ENCODE data around the gene KCNIP3. TPM values are rescaled to one million over a fixed set of nuclear protein-coding genes. Genes with fewer than 3 reads are reported as not detected.
A peak's percentile ranks its signal among the peaks of the same experiment; 100 is the strongest.

The KCNIP3 gene
- total and polyA plus RNA-seq, 4 donors = 1.8 to 2.7 (median 2.1) TPM

DNA sequence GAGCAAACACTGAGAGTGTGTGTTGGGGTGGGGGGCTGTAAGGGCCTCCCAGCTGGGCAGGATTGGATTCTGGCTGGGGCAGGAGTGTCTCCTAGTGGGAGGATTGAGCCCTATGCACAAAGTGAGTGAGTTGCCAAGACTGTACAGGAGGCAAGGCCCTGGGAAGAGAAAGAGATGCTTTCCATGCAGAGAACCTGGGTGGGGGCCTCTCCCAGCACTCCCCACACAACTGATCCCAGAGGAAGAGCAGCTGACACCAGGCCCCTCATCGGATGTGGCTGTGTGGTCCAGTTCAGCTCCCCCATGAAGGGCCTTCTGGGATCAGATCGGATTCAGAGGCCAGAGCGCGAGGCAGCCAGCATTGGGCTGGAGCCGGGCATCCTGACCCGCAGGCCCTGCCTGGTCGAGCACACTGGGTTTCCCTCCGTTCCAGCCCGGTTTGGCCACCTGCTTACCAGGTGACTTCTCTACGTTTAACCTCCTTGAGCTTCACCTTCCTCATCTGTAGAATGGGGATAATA lies 56.0 kb downstream of the KCNIP3 start:
- peak in 1 of 3 donors; percentile 4 for DNase-seq

GRCh38 chr2:95353613-95354468 lies 56.7 kb downstream of the KCNIP3 start:
- Histone ChIP-seq H3K36me3 (ENCODE audit: control insufficient read depth in 4 of 4, insufficient read depth in 4 of 4, low read length in 4 of 4) (no peaks in the 10 kb centered on the region), H3K9me3 (ENCODE audit: control insufficient read depth in 4 of 4, insufficient read depth in 3 of 4, low read length in 3 of 4) (peaks cover 0 to 4% (median 0%) of the 10 kb centered on the region in 4 donors), H3K9ac (ENCODE audit: insufficient read depth in 1 of 2, low read length in 2 of 2) (no peak overlapping the region), H3K4me3 (no peak overlapping the region), H3K4me1 (ENCODE audit: control insufficient read depth in 5 of 5, insufficient read depth in 5 of 5, low read length in 5 of 5) (no peaks in the 10 kb centered on the region), H3K27ac (ENCODE audit: low read depth in 1 of 2, low read length in 1 of 2) (no peak overlapping the region), H3K27me3 (ENCODE audit: control insufficient read depth in 3 of 3, insufficient read depth in 3 of 3, low read length in 2 of 3) (peaks cover 0 to 3% (median 0%) of the 10 kb centered on the region in 3 donors)
- ATAC-seq (ENCODE audit: insufficient read depth, low FRiP score) (no peak), DNase-seq (peak in 1 of 3 donors; percentile 7)
- TF ChIP-seq, protein P1, sequence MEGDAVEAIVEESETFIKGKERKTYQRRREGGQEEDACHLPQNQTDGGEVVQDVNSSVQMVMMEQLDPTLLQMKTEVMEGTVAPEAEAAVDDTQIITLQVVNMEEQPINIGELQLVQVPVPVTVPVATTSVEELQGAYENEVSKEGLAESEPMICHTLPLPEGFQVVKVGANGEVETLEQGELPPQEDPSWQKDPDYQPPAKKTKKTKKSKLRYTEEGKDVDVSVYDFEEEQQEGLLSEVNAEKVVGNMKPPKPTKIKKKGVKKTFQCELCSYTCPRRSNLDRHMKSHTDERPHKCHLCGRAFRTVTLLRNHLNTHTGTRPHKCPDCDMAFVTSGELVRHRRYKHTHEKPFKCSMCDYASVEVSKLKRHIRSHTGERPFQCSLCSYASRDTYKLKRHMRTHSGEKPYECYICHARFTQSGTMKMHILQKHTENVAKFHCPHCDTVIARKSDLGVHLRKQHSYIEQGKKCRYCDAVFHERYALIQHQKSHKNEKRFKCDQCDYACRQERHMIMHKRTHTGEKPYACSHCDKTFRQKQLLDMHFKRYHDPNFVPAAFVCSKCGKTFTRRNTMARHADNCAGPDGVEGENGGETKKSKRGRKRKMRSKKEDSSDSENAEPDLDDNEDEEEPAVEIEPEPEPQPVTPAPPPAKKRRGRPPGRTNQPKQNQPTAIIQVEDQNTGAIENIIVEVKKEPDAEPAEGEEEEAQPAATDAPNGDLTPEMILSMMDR (IDR thresholded peaks at IDR 0.05; ENCODE audit: control extremely low read depth, extremely low read depth) = no peak
- 72 to 80% methylated on average over 22 of the region's 22 CpGs for WGBS, 2 donors

More for the DNA sequence above, 56.0 kb downstream of the KCNIP3 start:
- TF ChIP-seq, protein P1 (IDR thresholded peaks at IDR 0.05; ENCODE audit: control extremely low read depth, extremely low read depth) = no peak
- no peaks in the 10 kb centered on the region for H3K4me1 ChIP-seq (ENCODE audit: control insufficient read depth in 5 of 5, insufficient read depth in 5 of 5, low read length in 5 of 5)
- no peak overlapping the region for H3K4me3 ChIP-seq
- H3K27ac ChIP-seq (ENCODE audit: low read depth in 1 of 2, low read length in 1 of 2) = no peak overlapping the region
- no peak for ATAC-seq (ENCODE audit: insufficient read depth, low FRiP score)
- no peaks in the 10 kb centered on the region for H3K36me3 ChIP-seq (ENCODE audit: control insufficient read depth in 4 of 4, insufficient read depth in 4 of 4, low read length in 4 of 4)
- H3K9ac ChIP-seq (ENCODE audit: insufficient read depth in 1 of 2, low read length in 2 of 2) = no peak overlapping the region
- peaks cover 0 to 3% (median 0%) of the 10 kb centered on the region in 3 donors for H3K27me3 ChIP-seq (ENCODE audit: control insufficient read depth in 3 of 3, insufficient read depth in 3 of 3, low read length in 2 of 3)
- H3K9me3 ChIP-seq (ENCODE audit: control insufficient read depth in 4 of 4, insufficient read depth in 3 of 4, low read length in 3 of 4) = peaks cover 0 to 4% (median 0%) of the 10 kb centered on the region in 4 donors
- WGBS, 2 donors = 90 to 95% methylated on average over 10 of the region's 10 CpGs

GRCh38 chr2:95354469-95354901 lies 57.3 kb downstream of the KCNIP3 start:
- no peaks in the 10 kb centered on the region for H3K4me1 ChIP-seq (ENCODE audit: control insufficient read depth in 5 of 5, insufficient read depth in 5 of 5, low read length in 5 of 5)
- TF ChIP-seq, protein P1 (IDR thresholded peaks at IDR 0.05; ENCODE audit: control extremely low read depth, extremely low read depth) = no peak
- no peaks in the 10 kb centered on the region for H3K36me3 ChIP-seq (ENCODE audit: control insufficient read depth in 4 of 4, insufficient read depth in 4 of 4, low read length in 4 of 4)
- no peak for ATAC-seq (ENCODE audit: insufficient read depth, low FRiP score)
- H3K4me3 ChIP-seq = no peak overlapping the region
- no peaks in the 10 kb centered on the region for H3K27me3 ChIP-seq (ENCODE audit: control insufficient read depth in 3 of 3, insufficient read depth in 3 of 3, low read length in 2 of 3)
- no peak overlapping the region for H3K27ac ChIP-seq (ENCODE audit: low read depth in 1 of 2, low read length in 1 of 2)
- no peak overlapping the region for H3K9ac ChIP-seq (ENCODE audit: insufficient read depth in 1 of 2, low read length in 2 of 2)
- no peak for DNase-seq
- H3K9me3 ChIP-seq (ENCODE audit: control insufficient read depth in 4 of 4, insufficient read depth in 3 of 4, low read length in 3 of 4) = peaks cover 0 to 4% (median 0%) of the 10 kb centered on the region in 4 donors
- WGBS, 2 donors = 91 to 94% methylated on average over 5 of the region's 5 CpGs
